GM12801 (cell line): ENCODE measurements around the gene ATRAID.

Experiments used
- TF ChIP-seq, protein P1 (sequence below): IDR thresholded peaks from one replicate; pipeline ENCODE4 v1.5.1; 2011; ENCODE audit warnings: control low read depth; ENCODE audit not compliant: insufficient read length; ENCODE audit errors: extremely low read depth

The ATRAID gene, protein sequence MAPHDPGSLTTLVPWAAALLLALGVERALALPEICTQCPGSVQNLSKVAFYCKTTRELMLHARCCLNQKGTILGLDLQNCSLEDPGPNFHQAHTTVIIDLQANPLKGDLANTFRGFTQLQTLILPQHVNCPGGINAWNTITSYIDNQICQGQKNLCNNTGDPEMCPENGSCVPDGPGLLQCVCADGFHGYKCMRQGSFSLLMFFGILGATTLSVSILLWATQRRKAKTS

DNA sequence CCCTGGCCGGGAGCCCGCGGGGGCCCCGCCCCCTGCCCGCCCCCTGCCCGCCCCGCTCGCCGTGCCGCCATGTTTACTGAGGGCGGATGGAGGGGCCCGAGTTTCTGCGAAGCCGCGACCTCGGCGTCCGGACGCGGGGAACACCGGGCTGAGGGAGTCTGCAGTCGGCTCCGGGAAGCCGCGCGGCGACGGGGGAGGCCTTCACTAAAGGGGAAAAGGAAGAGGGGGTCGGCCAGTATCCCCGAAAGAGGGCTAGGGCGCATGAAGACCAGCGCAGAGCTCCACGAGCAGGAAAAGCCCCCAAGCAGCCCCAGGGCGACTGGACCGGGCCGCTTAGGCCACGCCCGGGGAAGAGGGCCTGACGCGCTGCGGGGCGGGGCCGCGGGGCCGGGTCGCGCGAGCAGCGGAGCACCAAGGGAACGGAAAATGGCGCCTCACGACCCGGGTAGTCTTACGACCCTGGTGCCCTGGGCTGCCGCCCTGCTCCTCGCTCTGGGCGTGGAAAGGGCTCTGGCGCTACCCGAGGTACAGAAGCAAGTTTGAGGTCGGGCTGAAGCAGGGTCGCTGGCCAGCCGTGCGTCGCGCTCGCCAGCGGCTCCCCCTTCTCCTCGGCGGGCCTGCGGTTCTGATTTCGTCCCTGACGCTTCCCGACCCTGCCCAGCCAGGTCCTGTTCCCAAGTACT lies at the start of gene ATRAID, which contains the start of gene SLC5A6:
Gene ATRAID, plus strand, starts transcription at position 99 of the 683 bp plus-strand sequence. Its CDS starts 328 bp downstream, at position 427.
Gene SLC5A6, minus strand, starts transcription at position 326 of the 683 bp plus-strand sequence. CDS start 4,618 bp downstream, outside the sequence.
- TF ChIP-seq, protein P1, sequence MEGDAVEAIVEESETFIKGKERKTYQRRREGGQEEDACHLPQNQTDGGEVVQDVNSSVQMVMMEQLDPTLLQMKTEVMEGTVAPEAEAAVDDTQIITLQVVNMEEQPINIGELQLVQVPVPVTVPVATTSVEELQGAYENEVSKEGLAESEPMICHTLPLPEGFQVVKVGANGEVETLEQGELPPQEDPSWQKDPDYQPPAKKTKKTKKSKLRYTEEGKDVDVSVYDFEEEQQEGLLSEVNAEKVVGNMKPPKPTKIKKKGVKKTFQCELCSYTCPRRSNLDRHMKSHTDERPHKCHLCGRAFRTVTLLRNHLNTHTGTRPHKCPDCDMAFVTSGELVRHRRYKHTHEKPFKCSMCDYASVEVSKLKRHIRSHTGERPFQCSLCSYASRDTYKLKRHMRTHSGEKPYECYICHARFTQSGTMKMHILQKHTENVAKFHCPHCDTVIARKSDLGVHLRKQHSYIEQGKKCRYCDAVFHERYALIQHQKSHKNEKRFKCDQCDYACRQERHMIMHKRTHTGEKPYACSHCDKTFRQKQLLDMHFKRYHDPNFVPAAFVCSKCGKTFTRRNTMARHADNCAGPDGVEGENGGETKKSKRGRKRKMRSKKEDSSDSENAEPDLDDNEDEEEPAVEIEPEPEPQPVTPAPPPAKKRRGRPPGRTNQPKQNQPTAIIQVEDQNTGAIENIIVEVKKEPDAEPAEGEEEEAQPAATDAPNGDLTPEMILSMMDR = no peak

- TF ChIP-seq, protein P1 = no peak
Observed at GRCh38 chr2:27162151-27163121, 49.4 kb upstream of the ATRAID start.

GRCh38 chr2:27164960-27165763 lies 46.7 kb upstream of the ATRAID start:
- TF ChIP-seq, protein P1 = no peak

DNA sequence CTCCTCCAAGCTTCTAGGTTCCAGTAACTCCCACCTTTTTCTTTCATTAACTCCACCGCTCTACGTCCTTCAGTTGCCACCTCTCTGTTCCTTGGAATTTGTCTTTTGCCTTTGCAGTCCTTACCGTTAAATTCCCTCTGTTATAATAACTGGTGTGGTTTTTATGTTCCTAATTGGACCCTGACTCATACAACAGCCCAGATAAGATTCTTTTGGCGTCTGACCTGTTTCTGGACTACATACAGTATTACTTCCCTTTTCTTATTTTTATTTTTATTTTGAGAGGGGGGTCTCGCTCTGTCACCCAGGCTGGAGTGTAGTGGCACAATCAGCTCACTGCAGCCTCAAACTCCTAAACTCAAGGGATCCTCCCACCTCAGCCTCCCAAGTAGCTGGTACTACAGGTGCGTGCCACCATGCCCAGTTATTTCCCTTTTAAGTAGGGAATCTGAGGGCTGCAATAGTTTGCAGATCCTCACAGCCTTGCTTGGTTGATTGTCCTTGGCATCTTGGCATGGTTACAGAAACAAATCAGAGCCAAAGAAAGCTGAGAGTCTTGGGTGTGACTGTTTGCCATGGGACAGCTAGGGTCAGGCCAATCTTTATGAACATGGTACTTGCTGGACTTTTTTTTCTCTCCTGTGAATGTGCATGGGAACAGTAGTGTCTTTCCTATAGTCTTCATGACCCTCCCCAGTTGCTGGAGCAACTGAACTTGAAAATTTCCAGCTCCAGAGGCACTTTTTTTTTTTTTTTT lies 41.1 kb upstream of the ATRAID start:
- TF ChIP-seq, protein P1 = no peak

DNA sequence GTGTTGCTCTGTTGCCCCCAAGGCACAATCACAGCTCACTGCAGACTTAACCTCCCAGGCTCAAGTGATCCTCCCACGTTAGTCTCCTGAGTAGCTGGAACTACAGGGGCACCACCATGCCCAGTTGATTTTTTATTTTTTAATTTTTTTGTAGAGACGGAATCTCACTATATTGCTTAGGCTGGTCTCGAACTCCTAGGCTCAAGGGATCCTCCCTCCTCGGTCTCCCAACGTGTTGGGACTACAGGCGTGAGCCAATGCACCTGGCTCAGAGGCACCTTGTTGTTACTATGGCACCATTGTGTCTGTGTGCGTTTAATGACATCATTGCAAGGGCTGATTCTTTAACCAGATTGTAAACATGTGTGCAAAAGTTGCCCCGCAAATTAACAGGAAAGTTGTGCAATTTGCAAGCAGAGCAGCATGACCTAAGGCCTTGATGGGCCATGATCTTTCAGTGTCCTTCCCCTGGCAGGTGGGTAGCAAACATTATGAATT lies 40.4 kb upstream of the ATRAID start:
- TF ChIP-seq, protein P1 = no peak

GRCh38 chr2:27174638-27175037 lies 37.2 kb upstream of the ATRAID start:
- TF ChIP-seq, protein P1 = no peak
